SK-N-SH (cell line): ENCODE results near the gene DUSP10. TPM values are rescaled to one million over a fixed set of nuclear protein-coding genes. Genes with fewer than 3 reads are reported as not detected.

ENCODE experiments used
- CTCF ChIA-PET: fragments of 300-600, 350-600 bp; formaldehyde crosslinking; extraction: SDS; loops from one replicate; lab custom pipeline; 2021; lab: Yijun Ruan, JAX
- POLR2A ChIA-PET: fragments of 350-600 bp; sonication (Branson Sonifier 250); formaldehyde crosslinking; extraction: SDS; loops from one replicate; lab custom pipeline; 2020; ENCODE audit warnings: antibody characterized with exemption, inconsistent platforms; lab: Yijun Ruan, JAX
- DNase-seq: peaks from one replicate; pipeline ENCODE4 v3.0.0; 2012
- H2AFZ ChIP-seq: fragments of 200-600 bp; sonication (generic); 2 replicates; pipeline ENCODE4 v1.8.1; 2016; ENCODE audit warnings: antibody characterized with exemption, mild to moderate bottlenecking, low read depth
- H3F3A ChIP-seq: fragments of 200-600 bp; sonication (generic); replicated peaks from 2 replicates; pipeline ENCODE3; 2016; ENCODE audit warnings: antibody characterized with exemption, mild to moderate bottlenecking; ENCODE audit not compliant: insufficient read depth
- H3K27ac ChIP-seq, 2 experiments: fragments of 200-500 bp in 1 of 2; fragments of 200-600 bp in 1 of 2; sonication (Bioruptor generic) in 1 of 2; sonication (generic), shearing (Covaris generic) in 1 of 2; 2 replicates each; pipeline versions ENCODE4 v1.5.1 to v1.6.1; 2014 to 2016; ENCODE audit warnings: low read depth in 2 of 2, inconsistent platforms in 1 of 2, low read length in 1 of 2, mild to moderate bottlenecking in 1 of 2, mixed read lengths in 1 of 2
- H3K27me3 ChIP-seq: fragments of 200-600 bp; sonication (generic), shearing (Covaris generic); 2 replicates; pipeline ENCODE4 v1.6.1; 2016; ENCODE audit warnings: mixed run types; ENCODE audit not compliant: insufficient read depth
- H3K36me3 ChIP-seq, 2 experiments: fragments of 200-500 bp in 1 of 2; fragments of 200-600 bp in 1 of 2; sonication (Bioruptor generic) in 1 of 2; sonication (generic) in 1 of 2; replicated peaks in 1 of 2; 2 replicates each; pipeline versions ENCODE3 to v1.5.1; 2014 to 2016; ENCODE audit warnings: low read length in 1 of 2, mild to moderate bottlenecking in 1 of 2; ENCODE audit not compliant: insufficient read depth in 2 of 2, control insufficient read depth in 1 of 2
- H3K4me1 ChIP-seq, 2 experiments: fragments of 200-500 bp in 1 of 2; fragments of 200-600 bp in 1 of 2; sonication (Bioruptor generic) in 1 of 2; sonication (generic), shearing (Covaris generic) in 1 of 2; 2 replicates each; pipeline versions ENCODE4 v1.5.1 to v1.6.1; 2014 to 2016; ENCODE audit warnings: low read depth in 1 of 2, low read length in 1 of 2, mixed run types in 1 of 2; ENCODE audit not compliant: insufficient read depth in 2 of 2, control insufficient read depth in 1 of 2
- H3K4me2 ChIP-seq: fragments of 200-600 bp; sonication (generic), shearing (Covaris generic); 2 replicates; pipeline ENCODE4 v1.6.1; 2017; ENCODE audit warnings: mixed run types
- H3K4me3 ChIP-seq, 2 experiments: fragments of 200-500 bp in 1 of 2; fragments of 200-600 bp in 1 of 2; sonication (Bioruptor generic) in 1 of 2; sonication (generic), shearing (Covaris generic) in 1 of 2; 2 replicates each; pipeline versions ENCODE4 v1.5.1 to v1.8.1; 2014 to 2016; ENCODE audit warnings: low read depth in 2 of 2, inconsistent platforms in 1 of 2, low read length in 1 of 2, mild to moderate bottlenecking in 1 of 2, mixed read lengths in 1 of 2, moderate library complexity in 1 of 2
- H3K79me2 ChIP-seq: fragments of 200-600 bp; sonication (generic); 2 replicates; pipeline ENCODE4 v1.8.1; 2017; ENCODE audit warnings: mild to moderate bottlenecking; ENCODE audit not compliant: insufficient read depth
- H3K9ac ChIP-seq: fragments of 200-600 bp; sonication (generic); 2 replicates; pipeline ENCODE4 v1.6.1; 2017; ENCODE audit warnings: mixed run types
- H3K9me2 ChIP-seq: fragments of 200-600 bp; sonication (generic); 2 replicates; pipeline ENCODE4 v1.6.1; 2017; ENCODE audit warnings: mixed run types
- H3K9me3 ChIP-seq: fragments of 200-600 bp; sonication (generic); 2 replicates; pipeline ENCODE4 v1.6.1; 2017; ENCODE audit warnings: mixed run types, mild to moderate bottlenecking, moderate library complexity
- H4K20me1 ChIP-seq: fragments of 200-600 bp; sonication (generic); 2 replicates; pipeline ENCODE4 v1.6.1; 2017; ENCODE audit warnings: mild to moderate bottlenecking, mixed run types; ENCODE audit not compliant: insufficient read depth
- CHD2 ChIP-seq: fragments of 150-350 bp; IDR thresholded peaks from 2 replicates; pipeline ENCODE4 v1.6.1; 2018; ENCODE audit warnings: low read length; ENCODE audit not compliant: partially characterized antibody
- ELF1 ChIP-seq: IDR thresholded peaks from 2 replicates; pipeline ENCODE4 v1.4.0; 2012
- EZH2phosphoT487 ChIP-seq: fragments of 200-600 bp; sonication (generic); IDR thresholded peaks from 2 replicates; pipeline ENCODE4 v1.6.1; 2017; ENCODE audit warnings: low read depth, mixed run types, mild to moderate bottlenecking, antibody characterized with exemption, moderate library complexity, borderline replicate concordance
- GABPA ChIP-seq: IDR thresholded peaks from 2 replicates; pipeline ENCODE4 v1.4.0; 2012; ENCODE audit warnings: low read depth, mild to moderate bottlenecking
- MEF2A ChIP-seq: IDR thresholded peaks from 2 replicates; pipeline ENCODE4 v1.4.0; 2012; ENCODE audit warnings: low read depth, borderline replicate concordance
- NFIC ChIP-seq: IDR thresholded peaks from 2 replicates; pipeline ENCODE4 v1.4.0; 2012; ENCODE audit warnings: borderline replicate concordance
- NRF1 ChIP-seq: IDR thresholded peaks from 2 replicates; pipeline ENCODE4 v1.6.1; 2012; ENCODE audit warnings: low read depth, mild to moderate bottlenecking, low read length
- RCOR1 ChIP-seq: fragments of 150-350 bp; IDR thresholded peaks from 2 replicates; pipeline ENCODE4 v1.6.1; 2017; ENCODE audit warnings: antibody characterized with exemption, low read length
- TEAD4 ChIP-seq: IDR thresholded peaks from 2 replicates; pipeline ENCODE4 v1.4.0; 2012; ENCODE audit warnings: mild to moderate bottlenecking, borderline replicate concordance; ENCODE audit not compliant: insufficient read depth
- polyA plus RNA-seq, 3 experiments: library from polyadenylated mRNA; depleted of rRNA; stranded (reverse); fragments of >200 nt; gene quantifications; 2 replicates each; pipeline ENCODE4 v1.2.3, GENCODE V29; 2012
- TF ChIP-seq, protein P1 (sequence below): fragments of 150-350 bp; IDR thresholded peaks from 2 replicates; pipeline ENCODE4 v1.6.1; 2016; ENCODE audit warnings: mild to moderate bottlenecking, low read depth, low read length
- TF ChIP-seq, protein P2 (sequence below): fragments of 150-350 bp; IDR thresholded peaks from 2 replicates; pipeline ENCODE4 v1.6.1; 2017; ENCODE audit warnings: antibody characterized with exemption, low read length, low read depth, borderline replicate concordance
- TF ChIP-seq, protein P3 (sequence below): IDR thresholded peaks from 2 replicates; pipeline ENCODE4; 2012
- TF ChIP-seq, protein P4 (sequence below): IDR thresholded peaks from 2 replicates; pipeline ENCODE4 v1.4.0; 2012; ENCODE audit warnings: low read depth, borderline replicate concordance

The DUSP10 gene
- polyA plus RNA-seq, 1 of the 3 experiments (the other 2 are of a cell fraction), result 6.4 TPM

DNA sequence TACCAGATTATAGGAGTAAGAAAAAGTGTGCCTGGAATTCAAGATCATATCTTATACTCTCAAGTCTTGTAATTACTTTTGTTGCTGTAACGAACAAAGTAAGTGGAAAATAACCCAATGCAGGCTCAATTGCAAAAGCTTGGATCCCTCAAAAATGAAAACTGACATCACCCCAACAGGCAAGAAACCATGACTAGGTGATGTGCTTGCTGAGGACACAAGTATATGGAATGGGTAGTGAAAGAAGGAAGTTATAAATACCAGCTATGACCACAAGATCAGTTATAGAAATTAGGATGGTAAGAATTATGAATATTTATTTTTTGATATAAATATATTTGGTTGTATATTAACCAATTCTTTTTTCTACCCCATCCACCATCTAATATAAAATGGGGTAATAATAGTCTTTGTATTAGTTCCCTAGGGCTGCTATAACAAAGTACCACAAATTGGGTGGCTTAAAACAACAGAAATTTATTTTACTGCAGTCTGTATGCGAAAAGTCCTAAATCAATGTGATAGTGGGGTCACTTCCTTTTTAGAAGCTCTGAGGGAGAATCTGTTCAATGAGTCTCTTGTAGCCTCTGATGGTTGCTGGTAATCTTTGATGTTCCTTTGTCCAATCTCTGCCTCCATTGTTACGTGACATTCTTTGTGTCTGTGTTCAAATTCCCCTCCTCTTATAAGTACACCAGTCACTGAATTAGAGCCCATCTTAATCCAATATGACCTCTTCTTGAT is 45.0 kb downstream of the DUSP10 start (continued):
- TF ChIP-seq EZH2phosphoT487 (no peak), CHD2 (no peak), NFIC (no peak), MEF2A (no peak), TEAD4 (no peak)
- TF ChIP-seq, protein P1, sequence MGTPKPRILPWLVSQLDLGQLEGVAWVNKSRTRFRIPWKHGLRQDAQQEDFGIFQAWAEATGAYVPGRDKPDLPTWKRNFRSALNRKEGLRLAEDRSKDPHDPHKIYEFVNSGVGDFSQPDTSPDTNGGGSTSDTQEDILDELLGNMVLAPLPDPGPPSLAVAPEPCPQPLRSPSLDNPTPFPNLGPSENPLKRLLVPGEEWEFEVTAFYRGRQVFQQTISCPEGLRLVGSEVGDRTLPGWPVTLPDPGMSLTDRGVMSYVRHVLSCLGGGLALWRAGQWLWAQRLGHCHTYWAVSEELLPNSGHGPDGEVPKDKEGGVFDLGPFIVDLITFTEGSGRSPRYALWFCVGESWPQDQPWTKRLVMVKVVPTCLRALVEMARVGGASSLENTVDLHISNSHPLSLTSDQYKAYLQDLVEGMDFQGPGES, result no peak
- TF ChIP-seq, protein P2, sequence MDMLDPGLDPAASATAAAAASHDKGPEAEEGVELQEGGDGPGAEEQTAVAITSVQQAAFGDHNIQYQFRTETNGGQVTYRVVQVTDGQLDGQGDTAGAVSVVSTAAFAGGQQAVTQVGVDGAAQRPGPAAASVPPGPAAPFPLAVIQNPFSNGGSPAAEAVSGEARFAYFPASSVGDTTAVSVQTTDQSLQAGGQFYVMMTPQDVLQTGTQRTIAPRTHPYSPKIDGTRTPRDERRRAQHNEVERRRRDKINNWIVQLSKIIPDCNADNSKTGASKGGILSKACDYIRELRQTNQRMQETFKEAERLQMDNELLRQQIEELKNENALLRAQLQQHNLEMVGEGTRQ, result no peak
- TF ChIP-seq, all 33 proteins: peak for 0

DNA sequence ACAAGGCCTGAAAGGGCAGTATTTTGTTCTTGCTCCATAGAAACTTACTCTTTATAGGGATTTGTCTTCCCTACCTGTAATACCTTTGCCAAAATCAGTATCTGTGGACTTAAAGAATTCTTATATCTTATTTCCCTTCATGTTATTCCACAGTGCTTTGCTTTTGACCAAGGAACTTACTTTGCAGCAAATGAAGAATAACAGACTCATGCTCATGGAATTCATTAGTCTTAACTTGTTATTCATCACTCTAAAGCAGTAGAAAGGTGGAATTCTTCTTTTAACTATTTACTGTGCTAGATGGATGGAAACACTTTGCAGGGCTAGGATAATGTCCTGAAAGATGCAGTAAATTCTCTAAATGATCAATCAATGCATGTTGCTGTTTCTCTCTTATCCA is 45.9 kb downstream of the DUSP10 start:
- Histone ChIP-seq H2AFZ (no peak overlapping the region), H3K36me3 (no peaks in the 10 kb centered on the region), H3K27ac (peak overlapping the region in 1 of 2 experiments; percentile 22; a peak in 1 of 4 replicates), H3K9me3 (no peaks in the 10 kb centered on the region), H3K9ac (no peak overlapping the region), H3K4me1 (peaks cover 8 to 10% of the 10 kb centered on the region in 2 experiments; a peak in 2 of 4 replicates), H3K79me2 (no peaks in the 10 kb centered on the region), H4K20me1 (no peaks in the 10 kb centered on the region), H3K9me2 (no peaks in the 10 kb centered on the region), H3K4me2 (no peak overlapping the region), H3F3A (no peaks in the 10 kb centered on the region), H3K4me3 (no peak overlapping the region), H3K27me3 (no peaks in the 10 kb centered on the region)
- ChIA-PET POLR2A (no interaction called here), CTCF (no interaction called here)
- DNase-seq, result no peak
- TF ChIP-seq, protein P3, sequence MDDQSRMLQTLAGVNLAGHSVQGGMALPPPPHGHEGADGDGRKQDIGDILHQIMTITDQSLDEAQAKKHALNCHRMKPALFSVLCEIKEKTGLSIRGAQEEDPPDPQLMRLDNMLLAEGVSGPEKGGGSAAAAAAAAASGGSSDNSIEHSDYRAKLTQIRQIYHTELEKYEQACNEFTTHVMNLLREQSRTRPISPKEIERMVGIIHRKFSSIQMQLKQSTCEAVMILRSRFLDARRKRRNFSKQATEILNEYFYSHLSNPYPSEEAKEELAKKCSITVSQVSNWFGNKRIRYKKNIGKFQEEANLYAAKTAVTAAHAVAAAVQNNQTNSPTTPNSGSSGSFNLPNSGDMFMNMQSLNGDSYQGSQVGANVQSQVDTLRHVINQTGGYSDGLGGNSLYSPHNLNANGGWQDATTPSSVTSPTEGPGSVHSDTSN, result 0 out of 2 replicates have a peak, but pooled peaks have one; percentile 18
- TF ChIP-seq GABPA (no peak), RCOR1 (no peak), MEF2A (no peak), ELF1 (no peak), NRF1 (no peak)
- TF ChIP-seq, protein P2, result no peak
- TF ChIP-seq, protein P4, sequence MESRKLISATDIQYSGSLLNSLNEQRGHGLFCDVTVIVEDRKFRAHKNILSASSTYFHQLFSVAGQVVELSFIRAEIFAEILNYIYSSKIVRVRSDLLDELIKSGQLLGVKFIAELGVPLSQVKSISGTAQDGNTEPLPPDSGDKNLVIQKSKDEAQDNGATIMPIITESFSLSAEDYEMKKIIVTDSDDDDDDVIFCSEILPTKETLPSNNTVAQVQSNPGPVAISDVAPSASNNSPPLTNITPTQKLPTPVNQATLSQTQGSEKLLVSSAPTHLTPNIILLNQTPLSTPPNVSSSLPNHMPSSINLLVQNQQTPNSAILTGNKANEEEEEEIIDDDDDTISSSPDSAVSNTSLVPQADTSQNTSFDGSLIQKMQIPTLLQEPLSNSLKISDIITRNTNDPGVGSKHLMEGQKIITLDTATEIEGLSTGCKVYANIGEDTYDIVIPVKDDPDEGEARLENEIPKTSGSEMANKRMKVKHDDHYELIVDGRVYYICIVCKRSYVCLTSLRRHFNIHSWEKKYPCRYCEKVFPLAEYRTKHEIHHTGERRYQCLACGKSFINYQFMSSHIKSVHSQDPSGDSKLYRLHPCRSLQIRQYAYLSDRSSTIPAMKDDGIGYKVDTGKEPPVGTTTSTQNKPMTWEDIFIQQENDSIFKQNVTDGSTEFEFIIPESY, result no peak
